H7 (cell line): ENCODE results near the gene PTCD1. TPM values are rescaled to one million over a fixed set of nuclear protein-coding genes. Genes with fewer than 3 reads are reported as not detected.
A peak's percentile ranks its signal among the peaks of the same experiment; 100 is the strongest.
"Not testable (repeated sequence)": the region's sequence is repeated elsewhere in the genome, so short reads cannot be mapped to it uniquely, and the experiment has no call there.

Experiments used
- DNase-seq: peaks from one replicate; pipeline ENCODE4 v3.0.0; 2012
- H3K27me3 ChIP-seq: 2 replicates; pipeline ENCODE4 v1.6.0; 2011; ENCODE audit warnings: mild to moderate bottlenecking, low read length; ENCODE audit not compliant: control insufficient read depth, insufficient read depth
- H3K36me3 ChIP-seq: replicated peaks from 2 replicates; pipeline ENCODE4 v1.5.1; 2011; ENCODE audit warnings: low read length; ENCODE audit not compliant: control insufficient read depth, insufficient read depth
- H3K4me3 ChIP-seq: 2 replicates; pipeline ENCODE4 v1.5.1; 2011; ENCODE audit warnings: low read depth, mild to moderate bottlenecking, control low read depth, low read length, moderate library complexity; ENCODE audit not compliant: insufficient read depth
- total RNA-seq: library from RNA; depleted of rRNA; stranded (reverse); fragments of >200 nt; shearing (Covaris generic); gene quantifications from 2 replicates; pipeline ENCODE4 v1.2.3, GENCODE V29; 2014

Gene PTCD1
- total RNA-seq, 1 experiment from 2014 or later, result 11.2 TPM

- Histone ChIP-seq H3K36me3 (peaks cover 2% of the 10 kb centered on the region; the same call in 1 of the 2 replicates), H3K27me3 (no peaks in the 10 kb centered on the region), H3K4me3 (no peak overlapping the region)
- DNase-seq, result no peak
Observed at GRCh38 chr7:99380823-99381663, 57.6 kb downstream of the PTCD1 start.

DNA sequence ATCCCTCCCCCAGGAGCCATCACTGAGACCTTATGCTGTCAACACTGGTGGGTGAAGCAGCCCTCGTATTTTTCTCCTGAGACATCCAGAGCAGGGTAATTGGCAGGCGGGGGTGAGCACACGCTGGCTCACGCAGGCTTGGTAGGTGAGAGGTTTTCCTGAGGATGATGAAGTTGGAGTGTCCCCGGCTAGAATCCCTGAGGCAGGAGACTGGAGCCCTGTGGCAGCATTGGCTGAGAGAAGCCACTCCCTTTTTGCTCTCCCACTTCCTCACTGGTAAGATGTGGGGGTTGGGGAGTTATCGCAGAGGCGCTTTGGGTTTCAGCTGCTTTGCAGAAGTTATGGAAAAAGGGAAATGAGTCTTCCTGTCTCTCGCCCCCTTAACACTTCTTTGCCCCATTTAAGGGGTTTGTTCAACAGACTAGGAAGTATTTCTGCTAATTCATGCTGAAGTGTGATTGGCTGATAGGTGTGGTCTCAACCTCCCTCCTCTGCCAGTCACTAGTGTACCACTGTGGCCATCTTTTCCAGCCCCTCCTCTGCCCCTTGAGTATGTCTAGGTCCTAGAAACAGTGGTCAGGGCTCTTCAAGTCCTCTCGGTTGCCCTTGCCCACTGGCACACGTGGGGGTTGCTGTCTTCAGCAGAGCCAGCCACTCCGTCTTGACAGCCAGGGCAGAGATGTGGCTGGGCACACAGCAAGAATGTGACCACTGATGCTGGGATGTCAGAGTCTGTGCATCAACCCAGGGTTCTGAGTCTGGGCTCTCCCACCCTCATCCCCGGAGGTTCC, 58.4 kb downstream of the PTCD1 start:
- Histone ChIP-seq H3K27me3 (no peaks in the 10 kb centered on the region), H3K36me3 (peaks cover 2% of the 10 kb centered on the region; the same call in 1 of the 2 replicates), H3K4me3 (no peak overlapping the region)
- DNase-seq, result peak; percentile 60

- not testable (repeated sequence) for H3K36me3 ChIP-seq, H3K4me3 ChIP-seq, DNase-seq, H3K27me3 ChIP-seq
Observed at GRCh38 chr7:99379693-99380031, 58.9 kb downstream of the PTCD1 start.

DNA sequence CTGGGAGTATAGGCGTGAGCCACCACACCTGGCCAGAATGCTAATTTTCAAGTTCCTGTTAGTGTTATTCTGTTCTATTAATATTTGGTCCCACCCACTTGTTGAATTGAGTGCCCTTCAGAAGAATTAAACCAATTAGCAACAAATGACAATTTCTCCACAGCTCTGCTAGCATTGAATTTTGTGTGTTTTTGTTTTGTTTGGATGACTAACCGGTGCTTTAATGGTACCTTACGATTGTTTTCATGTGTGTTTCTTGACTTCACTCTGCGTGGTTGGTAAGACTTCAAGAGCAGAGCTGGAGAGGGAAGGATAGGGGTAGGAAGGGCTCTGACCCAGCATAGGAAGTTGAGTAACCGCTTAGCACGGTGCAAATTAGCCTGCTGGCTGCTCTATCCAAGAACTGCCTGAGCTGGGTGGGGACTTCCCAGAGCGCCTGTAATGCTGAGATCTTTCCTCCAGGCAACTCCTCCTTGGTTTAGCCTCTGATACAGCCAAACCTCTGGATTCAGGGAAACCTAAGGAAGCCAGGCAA, 59.5 kb downstream of the PTCD1 start:
- peaks cover 2% of the 10 kb centered on the region; the same call in 1 of the 2 replicates for H3K36me3 ChIP-seq
- peak; percentile 67 for DNase-seq

DNA sequence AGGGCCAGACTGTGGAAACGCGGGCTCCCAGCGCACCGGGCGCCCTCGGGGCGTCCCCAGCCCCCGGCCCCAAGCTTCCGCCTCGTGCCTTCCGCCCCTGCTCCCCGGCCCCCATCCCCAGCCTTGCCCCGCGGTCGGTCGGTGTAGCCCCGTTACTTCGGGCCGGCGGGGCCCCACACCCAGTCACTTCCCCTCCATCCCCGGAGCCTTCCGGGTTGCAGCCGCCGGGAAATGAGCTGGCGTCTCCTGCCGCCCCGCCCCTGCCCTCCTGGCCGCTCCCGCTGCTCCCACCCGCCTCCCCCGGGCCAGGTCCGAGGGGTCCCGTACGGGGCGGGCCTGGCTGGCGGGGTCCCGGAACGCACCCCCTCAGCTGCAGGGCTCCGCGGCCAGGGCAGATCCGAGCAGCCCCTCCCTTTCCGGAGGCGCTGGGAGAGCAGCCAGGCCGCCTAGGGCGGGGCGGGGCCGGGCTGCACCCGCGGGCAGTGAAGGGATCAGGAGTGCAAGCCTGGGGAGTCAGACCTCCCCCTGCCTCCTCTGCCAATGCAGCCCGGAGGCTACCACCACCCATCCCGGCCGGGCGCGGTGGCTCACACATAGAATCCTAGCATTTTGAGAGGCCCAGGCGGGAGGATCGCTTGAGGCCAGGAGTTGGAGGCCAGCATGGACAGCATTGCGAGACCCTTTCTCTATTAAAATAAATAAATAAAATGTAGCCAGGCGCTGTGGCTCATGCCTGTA, 63.4 kb downstream of the PTCD1 start:
- Histone ChIP-seq H3K4me3 (peak overlapping the region; percentile 95), H3K27me3 (no peaks in the 10 kb centered on the region; the same call in 1 of the 2 replicates), H3K36me3 (no peaks in the 10 kb centered on the region)
- DNase-seq, result peak; percentile 95

More for the DNA sequence above, 59.5 kb downstream of the PTCD1 start:
- no peaks in the 10 kb centered on the region for H3K27me3 ChIP-seq
- no peak overlapping the region for H3K4me3 ChIP-seq

DNA sequence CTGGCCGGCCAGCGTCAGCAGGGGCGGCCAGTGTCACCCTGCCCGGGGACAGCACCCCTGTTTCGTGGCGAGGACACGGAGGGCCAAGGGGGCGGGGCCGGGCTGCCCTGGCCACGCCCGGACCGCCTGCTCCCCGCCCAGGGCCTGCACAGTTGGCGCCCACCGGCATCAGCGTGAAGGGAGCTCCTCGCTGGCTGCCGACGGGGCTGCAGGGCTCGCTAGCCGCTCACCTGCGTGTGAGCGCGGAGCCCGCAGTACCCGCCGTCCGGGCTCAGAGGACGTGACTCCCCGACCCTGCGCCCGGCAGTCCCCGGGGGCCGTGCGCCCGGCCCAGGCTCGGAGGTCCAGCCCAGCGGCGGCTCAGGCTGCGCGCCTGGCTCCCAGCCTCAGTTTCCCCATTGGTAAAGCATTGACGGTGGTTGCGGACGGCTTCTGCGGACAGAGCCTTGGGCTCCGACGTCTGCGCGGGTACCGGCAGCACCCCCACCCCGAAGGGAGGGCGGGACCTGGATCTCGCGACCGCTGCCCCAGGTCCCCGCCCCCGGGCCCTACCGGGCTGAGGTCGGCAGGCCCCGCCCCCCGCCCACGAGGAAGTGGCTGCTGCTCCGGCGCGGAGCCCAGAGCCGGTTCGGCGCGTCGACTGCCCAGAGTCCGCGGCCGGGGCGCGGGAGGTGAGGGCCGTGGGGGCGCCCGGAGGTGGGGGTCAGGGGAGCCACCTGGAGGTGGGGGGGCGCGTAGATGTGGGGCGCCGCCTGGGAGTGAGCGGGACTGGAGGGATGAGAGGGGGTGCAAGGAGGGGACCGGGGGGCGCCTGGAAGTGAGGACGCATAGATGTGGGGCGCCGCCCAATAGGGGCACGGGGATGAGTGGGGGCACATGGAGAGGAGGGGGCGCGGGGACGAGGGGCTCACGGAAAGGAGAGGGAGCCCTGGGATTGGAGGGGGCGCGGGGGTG, 64.2 kb downstream of the PTCD1 start, which contains the start of gene ARPC1B:
Gene ARPC1B, plus strand, starts transcription at position 620 of the 954 bp plus-strand sequence. CDS start 10,985 bp downstream, outside the sequence.
- peak; percentile 99 for DNase-seq
- H3K4me3 ChIP-seq, result peak within 1 kb of the TSS; percentile 95
- H3K36me3 ChIP-seq, result no peaks in the 10 kb centered on the region
- no peaks in the 10 kb centered on the region; the same call in 1 of the 2 replicates for H3K27me3 ChIP-seq

- H3K27me3 ChIP-seq, result no peaks in the 10 kb centered on the region; the same call in 1 of the 2 replicates
- H3K36me3 ChIP-seq, result no peaks in the 10 kb centered on the region
- H3K4me3 ChIP-seq, result peak overlapping the region; percentile 95
- DNase-seq, result peak; percentile 25
Observed at GRCh38 chr7:99373091-99374066, 65.2 kb downstream of the PTCD1 start.

GRCh38 chr7:99372275-99373090, 66.1 kb downstream of the PTCD1 start:
- peak; percentile 35 for DNase-seq
- Histone ChIP-seq H3K27me3 (no peaks in the 10 kb centered on the region; the same call in 1 of the 2 replicates), H3K36me3 (no peaks in the 10 kb centered on the region), H3K4me3 (no peak overlapping the region)

DNA sequence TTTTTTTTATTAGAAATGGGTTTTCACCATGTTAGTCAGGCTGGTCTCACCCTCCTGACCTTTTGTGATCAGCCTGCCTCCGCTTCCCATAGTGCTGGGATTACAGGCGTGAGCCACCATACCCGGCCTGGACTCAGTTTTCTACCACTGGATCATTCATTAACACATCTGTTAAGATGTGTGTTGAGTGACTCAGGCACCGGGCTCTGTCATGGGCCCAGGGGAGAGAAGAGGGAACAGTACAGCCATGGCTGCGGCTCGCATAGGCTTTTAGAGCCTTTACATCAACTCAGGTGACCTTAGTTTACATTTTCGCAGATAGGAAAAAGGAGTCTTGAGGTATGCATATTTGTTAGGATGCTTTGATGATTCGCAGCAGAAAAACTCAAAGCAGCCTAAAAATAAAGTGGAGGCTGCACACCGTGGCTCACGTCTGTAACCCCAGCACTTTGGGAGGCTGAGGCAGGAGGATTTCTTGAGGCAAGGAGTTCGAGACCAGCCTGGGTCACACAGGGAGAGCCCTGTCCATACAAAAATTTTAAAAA, 67.2 kb downstream of the PTCD1 start:
- Histone ChIP-seq H3K4me3 (no peak overlapping the region), H3K36me3 (peaks cover 1% of the 10 kb centered on the region), H3K27me3 (no peaks in the 10 kb centered on the region; the same call in 1 of the 2 replicates)
- no peak for DNase-seq

- H3K4me3 ChIP-seq, result no peak overlapping the region
- H3K27me3 ChIP-seq, result no peaks in the 10 kb centered on the region; the same call in 1 of the 2 replicates
- peaks cover 2% of the 10 kb centered on the region for H3K36me3 ChIP-seq
- DNase-seq, result peak; percentile 19
Observed at GRCh38 chr7:99369767-99370391, 68.7 kb downstream of the PTCD1 start.

GRCh38 chr7:99368750-99369389, 69.7 kb downstream of the PTCD1 start:
- no peaks in the 10 kb centered on the region; the same call in 1 of the 2 replicates for H3K27me3 ChIP-seq
- peaks cover 4% of the 10 kb centered on the region for H3K36me3 ChIP-seq
- no peak for DNase-seq
- no peak overlapping the region for H3K4me3 ChIP-seq
